ENCODE results near the gene GPT2. TPM values are rescaled to one million over a fixed set of nuclear protein-coding genes. Genes with fewer than 3 reads are reported as not detected.

GPT2 gene
- total RNA-seq, 1 experiment from 2014 or later, result 81.8 TPM

DNA sequence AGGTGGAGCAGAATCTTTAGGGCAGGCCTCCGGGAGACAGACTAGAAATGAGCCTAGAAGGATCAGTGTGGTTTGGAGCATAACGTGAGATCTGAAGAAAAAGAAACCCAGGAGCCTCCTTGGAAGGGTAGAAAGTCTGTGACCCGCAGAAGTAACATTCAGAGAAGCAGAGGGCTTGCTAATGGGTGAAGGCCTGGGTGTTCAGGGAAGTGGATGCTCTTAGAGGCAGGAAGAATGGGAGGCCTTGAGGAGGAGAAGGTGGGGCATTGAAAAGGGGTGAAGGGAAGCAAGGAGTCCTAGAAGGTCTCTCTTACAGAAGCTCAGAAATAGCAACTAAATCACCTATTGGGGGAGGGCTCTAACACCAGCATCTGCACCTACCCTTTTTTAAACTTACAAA lies 20.3 kb downstream of the GPT2 start (continued):
- TF ChIP-seq, protein P1, sequence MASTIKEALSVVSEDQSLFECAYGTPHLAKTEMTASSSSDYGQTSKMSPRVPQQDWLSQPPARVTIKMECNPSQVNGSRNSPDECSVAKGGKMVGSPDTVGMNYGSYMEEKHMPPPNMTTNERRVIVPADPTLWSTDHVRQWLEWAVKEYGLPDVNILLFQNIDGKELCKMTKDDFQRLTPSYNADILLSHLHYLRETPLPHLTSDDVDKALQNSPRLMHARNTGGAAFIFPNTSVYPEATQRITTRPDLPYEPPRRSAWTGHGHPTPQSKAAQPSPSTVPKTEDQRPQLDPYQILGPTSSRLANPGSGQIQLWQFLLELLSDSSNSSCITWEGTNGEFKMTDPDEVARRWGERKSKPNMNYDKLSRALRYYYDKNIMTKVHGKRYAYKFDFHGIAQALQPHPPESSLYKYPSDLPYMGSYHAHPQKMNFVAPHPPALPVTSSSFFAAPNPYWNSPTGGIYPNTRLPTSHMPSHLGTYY (CRISPR knock-in tag; IDR thresholded peaks at IDR 0.05), result no peak
- no peak for TF ChIP-seq FOXP1 (CRISPR knock-in tag; IDR thresholded peaks at IDR 0.05; ENCODE audit: borderline replicate concordance)
- TF ChIP-seq CREB1 (CRISPR knock-in tag; IDR thresholded peaks at IDR 0.05), result no peak

DNA sequence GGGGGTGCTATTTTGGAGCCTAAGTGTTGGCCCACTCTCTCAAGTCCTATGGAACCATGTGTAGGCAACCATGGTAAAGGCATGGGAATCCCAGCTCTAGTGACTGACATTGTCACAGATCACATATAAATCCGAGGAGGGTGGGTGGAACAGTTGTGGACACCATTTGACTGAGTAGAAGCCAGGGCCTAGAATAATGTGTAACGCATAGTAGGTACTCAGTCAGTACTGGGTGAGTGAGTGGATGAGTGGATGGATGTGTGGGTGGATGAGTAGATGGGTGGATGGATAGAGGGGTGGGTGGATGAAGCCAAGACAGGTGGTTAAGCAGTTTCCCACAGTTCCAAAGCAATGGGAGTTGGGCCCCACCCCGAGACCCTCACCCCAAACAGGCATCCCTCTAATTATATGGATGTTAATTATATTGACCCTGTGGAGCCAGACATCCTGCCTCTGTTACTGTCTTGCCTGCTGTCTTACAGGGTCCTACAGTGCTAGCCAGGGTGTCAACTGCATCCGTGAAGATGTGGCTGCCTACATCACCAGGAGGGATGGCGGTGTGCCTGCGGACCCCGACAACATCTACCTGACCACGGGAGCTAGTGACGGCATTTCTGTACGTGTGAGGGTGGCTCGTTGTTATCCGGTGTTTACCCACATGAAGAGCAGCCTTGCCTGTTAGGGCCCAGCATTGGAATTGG lies 22.3 kb downstream of the GPT2 start:
- ChIA-PET CTCF (interaction anchor here (3.0 to 8.8 kb wide), 2 partner anchors 21 to 53 kb away, joined by 30 to 146 read pairs; partner anchors contain the start of gene GPT2), POLR2A (interaction anchor here (0.6 kb wide), 1 partner anchor 54 kb away, joined by 5 read pairs; no protein-coding TSS in a partner anchor)
- Mint-ChIP-seq H3K27me3 (ENCODE audit: low read depth) (no peaks in the 10 kb centered on the region), H3K27ac (no peak overlapping the region), H3K9me3 (no peaks in the 10 kb centered on the region), H3K36me3 (peaks cover 41% of the 10 kb centered on the region), H3K4me1 (peaks cover 6% of the 10 kb centered on the region; the same call in 1 of the 2 replicates), H3K4me3 (no peak overlapping the region)
- no peak for DNase-seq (ENCODE audit: low spot score)
- no peak for ATAC-seq
- TF ChIP-seq SOX15 (CRISPR knock-in tag; IDR thresholded peaks at IDR 0.05), result no peak
- no peak for TF ChIP-seq MXD4 (CRISPR knock-in tag; IDR thresholded peaks at IDR 0.05; ENCODE audit: borderline replicate concordance)
- TF ChIP-seq, protein P2, sequence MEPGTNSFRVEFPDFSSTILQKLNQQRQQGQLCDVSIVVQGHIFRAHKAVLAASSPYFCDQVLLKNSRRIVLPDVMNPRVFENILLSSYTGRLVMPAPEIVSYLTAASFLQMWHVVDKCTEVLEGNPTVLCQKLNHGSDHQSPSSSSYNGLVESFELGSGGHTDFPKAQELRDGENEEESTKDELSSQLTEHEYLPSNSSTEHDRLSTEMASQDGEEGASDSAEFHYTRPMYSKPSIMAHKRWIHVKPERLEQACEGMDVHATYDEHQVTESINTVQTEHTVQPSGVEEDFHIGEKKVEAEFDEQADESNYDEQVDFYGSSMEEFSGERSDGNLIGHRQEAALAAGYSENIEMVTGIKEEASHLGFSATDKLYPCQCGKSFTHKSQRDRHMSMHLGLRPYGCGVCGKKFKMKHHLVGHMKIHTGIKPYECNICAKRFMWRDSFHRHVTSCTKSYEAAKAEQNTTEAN (CRISPR knock-in tag; IDR thresholded peaks at IDR 0.05), result no peak
- TF ChIP-seq ATF1 (CRISPR knock-in tag; IDR thresholded peaks at IDR 0.05), result no peak
- TF ChIP-seq TCF7 (CRISPR knock-in tag; IDR thresholded peaks at IDR 0.05; ENCODE audit: low read depth), result no peak
- no peak for TF ChIP-seq ZNF416 (CRISPR knock-in tag; IDR thresholded peaks at IDR 0.05)
- no peak for TF ChIP-seq SP1 (CRISPR knock-in tag; conservative IDR thresholded peaks at IDR 0.05)
- TF ChIP-seq IRF2 (CRISPR knock-in tag; IDR thresholded peaks at IDR 0.05; ENCODE audit: borderline replicate concordance, low read depth), result no peak

DNA sequence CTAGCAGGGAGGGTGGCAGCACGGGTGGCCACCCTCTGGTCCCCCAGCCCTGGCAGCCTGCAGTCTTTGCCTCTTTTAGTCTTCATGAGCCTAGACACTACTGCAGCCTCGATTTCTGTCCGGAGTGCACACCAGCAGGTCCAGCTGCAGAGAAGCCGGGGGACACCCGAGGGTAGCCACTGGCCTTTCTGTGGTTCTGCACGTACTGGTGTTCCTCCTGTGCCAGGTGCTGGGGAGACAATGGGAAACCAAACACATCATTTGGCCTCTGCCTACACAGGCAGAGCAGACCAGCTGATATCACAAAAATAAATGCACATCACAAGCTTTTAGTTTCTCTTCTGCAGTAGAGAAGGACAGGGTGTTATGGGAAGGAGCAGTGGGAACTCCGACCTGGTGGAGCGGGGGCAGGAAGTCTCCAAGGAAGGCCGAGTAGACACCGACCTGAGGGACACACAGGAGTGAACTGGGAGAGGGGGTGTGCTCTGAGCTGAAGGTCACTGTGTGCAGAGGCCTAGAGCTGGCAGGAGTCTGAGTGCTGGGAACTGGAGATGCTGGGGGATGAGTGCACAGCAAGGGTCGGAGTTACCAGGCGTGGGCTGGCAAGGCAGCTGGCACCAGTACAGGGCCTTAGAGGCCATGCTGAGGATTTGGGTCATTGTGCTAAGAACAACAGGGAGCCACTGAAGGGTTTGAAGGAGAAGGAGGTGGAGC lies 23.1 kb downstream of the GPT2 start:
- no peak for TF ChIP-seq TCF7 (CRISPR knock-in tag; IDR thresholded peaks at IDR 0.05; ENCODE audit: low read depth)
- TF ChIP-seq TP53 (CRISPR knock-in tag; IDR thresholded peaks at IDR 0.05), result no peak
- TF ChIP-seq, protein P3, sequence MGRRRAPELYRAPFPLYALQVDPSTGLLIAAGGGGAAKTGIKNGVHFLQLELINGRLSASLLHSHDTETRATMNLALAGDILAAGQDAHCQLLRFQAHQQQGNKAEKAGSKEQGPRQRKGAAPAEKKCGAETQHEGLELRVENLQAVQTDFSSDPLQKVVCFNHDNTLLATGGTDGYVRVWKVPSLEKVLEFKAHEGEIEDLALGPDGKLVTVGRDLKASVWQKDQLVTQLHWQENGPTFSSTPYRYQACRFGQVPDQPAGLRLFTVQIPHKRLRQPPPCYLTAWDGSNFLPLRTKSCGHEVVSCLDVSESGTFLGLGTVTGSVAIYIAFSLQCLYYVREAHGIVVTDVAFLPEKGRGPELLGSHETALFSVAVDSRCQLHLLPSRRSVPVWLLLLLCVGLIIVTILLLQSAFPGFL (CRISPR knock-in tag; IDR thresholded peaks at IDR 0.05; ENCODE audit: borderline replicate concordance), result no peak
- TF ChIP-seq, protein P1 (CRISPR knock-in tag; IDR thresholded peaks at IDR 0.05), result no peak
- no peak for TF ChIP-seq ETV6 (CRISPR knock-in tag; IDR thresholded peaks at IDR 0.05)
- ChIA-PET POLR2A (interaction anchor here (0.6 to 1.4 kb wide), 3 partner anchors 10 to 55 kb away, joined by 3 to 5 read pairs (median 3); no protein-coding TSS in a partner anchor), CTCF (interaction anchor here (3.0 to 8.8 kb wide), 3 partner anchors 22 to 234 kb away, joined by 13 to 146 read pairs (median 30); partner anchors contain the start of gene GPT2)
- DNase-seq (ENCODE audit: low spot score), result no peak
- Mint-ChIP-seq H3K27ac (peak overlapping the region; percentile 85), H3K36me3 (peaks cover 42% of the 10 kb centered on the region), H3K9me3 (no peaks in the 10 kb centered on the region), H3K4me1 (peaks cover 6% of the 10 kb centered on the region; the same call in 1 of the 2 replicates), H3K27me3 (ENCODE audit: low read depth) (no peaks in the 10 kb centered on the region), H3K4me3 (no peak overlapping the region)
- ATAC-seq, result no peak

Data from WTC11 (cell line).